HG03159 (cell line): Measurements from ENCODE around the gene LIF.

ENCODE experiments used
- ATAC-seq: cut with Tn5 transposase; IDR thresholded peaks from one replicate; pipeline ENCODE4 v1.9.1; 2021; ENCODE audit warnings: mild to moderate bottlenecking, moderate library complexity; ENCODE audit not compliant: unreplicated experiment

LIF gene

GRCh38 chr22:30284666-30285065 lies 38.1 kb upstream of the LIF start:
- ATAC-seq, result no peak

GRCh38 chr22:30284172-30284571 lies 37.6 kb upstream of the LIF start:
- ATAC-seq, result no peak

GRCh38 chr22:30283342-30283741 lies 36.8 kb upstream of the LIF start:
- ATAC-seq, result no peak

- ATAC-seq, result no peak
Observed at GRCh38 chr22:30282616-30283046, 36.1 kb upstream of the LIF start.

GRCh38 chr22:30280505-30280904 lies 33.9 kb upstream of the LIF start:
- no peak for ATAC-seq

GRCh38 chr22:30279932-30280331 lies 33.4 kb upstream of the LIF start:
- no peak for ATAC-seq

GRCh38 chr22:30279046-30279788 lies 32.7 kb upstream of the LIF start:
- ATAC-seq, result no peak

- ATAC-seq, result no peak
Observed at GRCh38 chr22:30277547-30278344, 31.2 kb upstream of the LIF start.

- ATAC-seq, result no peak
Observed at GRCh38 chr22:30276039-30276438, 29.5 kb upstream of the LIF start.

- no peak for ATAC-seq
Observed at GRCh38 chr22:30275625-30276024, 29.1 kb upstream of the LIF start.

GRCh38 chr22:30274437-30274812 lies 27.9 kb upstream of the LIF start:
- no peak for ATAC-seq

GRCh38 chr22:30273711-30274436 lies 27.3 kb upstream of the LIF start:
- no peak for ATAC-seq

- no peak for ATAC-seq
Observed at GRCh38 chr22:30272781-30273601, 26.4 kb upstream of the LIF start.

- no peak for ATAC-seq
Observed at GRCh38 chr22:30270832-30271231, 24.3 kb upstream of the LIF start.

- ATAC-seq, result no peak
Observed at GRCh38 chr22:30268331-30268730, 21.8 kb upstream of the LIF start.

- no peak for ATAC-seq
Observed at GRCh38 chr22:30267382-30268302, 21.1 kb upstream of the LIF start.

- ATAC-seq, result no peak
Observed at GRCh38 chr22:30266445-30267381, 20.2 kb upstream of the LIF start, which contains the start of gene OSM. Gene OSM (minus strand): TSS chr22:30266851. CDS start chr22:30266799, 52 bp downstream.

- ATAC-seq, result peak; percentile 67
Observed at GRCh38 chr22:30265823-30266444, 19.4 kb upstream of the LIF start.
